Glomerular visceral epithelial cell (primary cell): ENCODE measurements around the gene CPXM1.
A peak's percentile ranks its signal among the peaks of the same experiment; 100 is the strongest.

ENCODE experiments used
- DNase-seq: peaks from one replicate; pipeline ENCODE4 v3.0.0-alpha.2; 2016; ENCODE audit errors: extremely low spot score

Gene CPXM1

GRCh38 chr20:2763186-2763585 lies 37.2 kb downstream of the CPXM1 start:
- no peak for DNase-seq

GRCh38 chr20:2762578-2763131 lies 37.8 kb downstream of the CPXM1 start:
- no peak for DNase-seq

GRCh38 chr20:2761885-2762284 lies 38.5 kb downstream of the CPXM1 start:
- no peak for DNase-seq

- DNase-seq = no peak
These were observed 39.5 kb downstream of the CPXM1 start for GRCh38 chr20:2760952-2761305.

GRCh38 chr20:2760297-2760951 lies 40.0 kb downstream of the CPXM1 start:
- no peak for DNase-seq

GRCh38 chr20:2759603-2760296 lies 40.7 kb downstream of the CPXM1 start:
- no peak for DNase-seq

GRCh38 chr20:2759143-2759542 lies 41.3 kb downstream of the CPXM1 start:
- no peak for DNase-seq

- DNase-seq = no peak
These were observed 42.5 kb downstream of the CPXM1 start for GRCh38 chr20:2757969-2758368.

- no peak for DNase-seq
These were observed 43.4 kb downstream of the CPXM1 start for GRCh38 chr20:2757001-2757400.

- DNase-seq = peak; percentile 42
These were observed 44.3 kb downstream of the CPXM1 start for GRCh38 chr20:2756056-2756611.

GRCh38 chr20:2755451-2756055 lies 44.9 kb downstream of the CPXM1 start:
- no peak for DNase-seq

- DNase-seq = no peak
These were observed 46.0 kb downstream of the CPXM1 start for GRCh38 chr20:2754424-2754823.

GRCh38 chr20:2753461-2754040 lies 46.9 kb downstream of the CPXM1 start:
- DNase-seq = no peak

- DNase-seq = peak; percentile 40
These were observed 47.6 kb downstream of the CPXM1 start for GRCh38 chr20:2752567-2753460.

- no peak for DNase-seq
These were observed 48.4 kb downstream of the CPXM1 start for GRCh38 chr20:2751878-2752566.

GRCh38 chr20:2751347-2751877 lies 49.0 kb downstream of the CPXM1 start:
- no peak for DNase-seq

GRCh38 chr20:2750491-2751251 lies 49.8 kb downstream of the CPXM1 start:
- peak; percentile 20 for DNase-seq

- no peak for DNase-seq
These were observed 50.4 kb downstream of the CPXM1 start for GRCh38 chr20:2749951-2750490.

GRCh38 chr20:2749343-2749950 lies 51.0 kb downstream of the CPXM1 start:
- no peak for DNase-seq
